HepG2 (cell line): Measurements from ENCODE around the gene GYS1. TPM values are rescaled to one million over a fixed set of nuclear protein-coding genes. Genes with fewer than 3 reads are reported as not detected.

Source experiments
- NONO ChIP-seq, 2 experiments: fragments of 450-650 bp in 1 of 2; sonication (generic) in 1 of 2; formaldehyde crosslinking in 1 of 2; IDR thresholded peaks in 1 of 2; conservative IDR thresholded peaks in 1 of 2; 2 replicates each; pipeline versions ENCODE4 v1.6.1 to v1.8.0; 2017 to 2022; ENCODE audit warnings: mild to moderate bottlenecking in 1 of 2, missing genetic modification reagents in 1 of 2, moderate library complexity in 1 of 2
- NR1H2 ChIP-seq: sonication (generic); formaldehyde crosslinking; IDR thresholded peaks from 2 replicates; pipeline ENCODE4 v1.8.1; 2022; ENCODE audit warnings: low read depth, missing genetic modification reagents, borderline replicate concordance
- POGZ ChIP-seq: sonication (generic); formaldehyde crosslinking; IDR thresholded peaks from 2 replicates; pipeline ENCODE4 v1.4.0; 2020; ENCODE audit warnings: mild to moderate bottlenecking, missing genetic modification reagents
- RAD21 ChIP-seq: fragments of 450-650 bp; formaldehyde crosslinking; IDR thresholded peaks from 2 replicates; pipeline ENCODE4 v1.5.0; 2020; ENCODE audit warnings: mild to moderate bottlenecking
- SAP130 ChIP-seq: IDR thresholded peaks from 2 replicates; pipeline ENCODE4 v1.6.1; 2016; ENCODE audit warnings: low read depth
- SRSF1 ChIP-seq: fragments of 200-400 bp; formaldehyde crosslinking; optimal IDR thresholded peaks from 2 replicates; pipeline ENCODE3; 2017; ENCODE audit warnings: mild to moderate bottlenecking, low read depth, low read length, moderate library complexity
- ZBTB20 ChIP-seq: sonication (generic); formaldehyde crosslinking; IDR thresholded peaks from 2 replicates; pipeline ENCODE4 v1.8.1; 2023; ENCODE audit warnings: missing genetic modification reagents, low read depth, mild to moderate bottlenecking, borderline replicate concordance
- ZNF160 ChIP-seq: sonication (generic); formaldehyde crosslinking; IDR thresholded peaks from 2 replicates; pipeline ENCODE4 v1.8.0; 2022; ENCODE audit warnings: mild to moderate bottlenecking, inconsistent platforms, missing genetic modification reagents
- ZNF205 ChIP-seq: IDR thresholded peaks from 2 replicates; pipeline ENCODE4 v1.6.1; 2018; ENCODE audit warnings: missing biosample characterization, missing genetic modification reagents
- ZNF75D ChIP-seq: sonication (generic); formaldehyde crosslinking; IDR thresholded peaks from 2 replicates; pipeline ENCODE4 v1.8.1; 2023; ENCODE audit warnings: missing genetic modification reagents, mild to moderate bottlenecking, borderline replicate concordance
- polyA plus RNA-seq, 8 experiments: library from polyadenylated mRNA; depleted of rRNA in 3 of 8; stranded (reverse) in 7 of 8; unstranded in 1 of 8; fragments of >200 nt; fragmentation: Illumina TruSeq in 4 of 8; extraction: Trizol in 4 of 8; gene quantifications; 2 replicates each; pipeline versions ENCODE4 v1.2.1 to v1.2.3, GENCODE V29; 2011 to 2016; ENCODE audit warnings: low read depth in 4 of 8, missing spikeins in 1 of 8, mixed read lengths in 1 of 8; ENCODE audit not compliant: insufficient read depth in 1 of 8
- total RNA-seq, 5 experiments: library from RNA; depleted of rRNA; stranded (reverse); fragments of >200 nt; fragmentation: Illumina TruSeq; extraction: Trizol; gene quantifications; 2 replicates each; pipeline ENCODE4 v1.2.3, GENCODE V29; 2016; ENCODE audit warnings: low read depth in 1 of 5
- TF ChIP-seq, protein P1 (sequence below), 2 experiments: sonication (generic) in 1 of 2; formaldehyde crosslinking in 1 of 2; IDR thresholded peaks; 2 replicates each; pipeline versions ENCODE4 v1.6.1 to v1.9.0; 2014 to 2022; ENCODE audit warnings: antibody characterized with exemption in 1 of 2, borderline replicate concordance in 1 of 2, inconsistent platforms in 1 of 2, low read depth in 1 of 2, missing genetic modification reagents in 1 of 2
- TF ChIP-seq, protein P2 (sequence below): IDR thresholded peaks from 2 replicates; pipeline ENCODE4 v1.6.1; 2012; ENCODE audit warnings: low read length, improper control_type of control experiment
- TF ChIP-seq, protein P3 (sequence below): sonication (generic); formaldehyde crosslinking; IDR thresholded peaks from 2 replicates; pipeline ENCODE4 v1.5.0; 2020; ENCODE audit warnings: mild to moderate bottlenecking, missing genetic modification reagents
- TF ChIP-seq, protein P4 (sequence below): sonication (generic); formaldehyde crosslinking; IDR thresholded peaks from 2 replicates; pipeline ENCODE4 v1.4.0; 2020; ENCODE audit warnings: low read depth, mild to moderate bottlenecking, missing genetic modification reagents

GYS1 gene
- total and polyA plus RNA-seq, 2 of the 13 experiments (the other 11 are each of a cell fraction or from before 2014, with no cell fraction given) = 18.4 to 42.1 TPM

DNA sequence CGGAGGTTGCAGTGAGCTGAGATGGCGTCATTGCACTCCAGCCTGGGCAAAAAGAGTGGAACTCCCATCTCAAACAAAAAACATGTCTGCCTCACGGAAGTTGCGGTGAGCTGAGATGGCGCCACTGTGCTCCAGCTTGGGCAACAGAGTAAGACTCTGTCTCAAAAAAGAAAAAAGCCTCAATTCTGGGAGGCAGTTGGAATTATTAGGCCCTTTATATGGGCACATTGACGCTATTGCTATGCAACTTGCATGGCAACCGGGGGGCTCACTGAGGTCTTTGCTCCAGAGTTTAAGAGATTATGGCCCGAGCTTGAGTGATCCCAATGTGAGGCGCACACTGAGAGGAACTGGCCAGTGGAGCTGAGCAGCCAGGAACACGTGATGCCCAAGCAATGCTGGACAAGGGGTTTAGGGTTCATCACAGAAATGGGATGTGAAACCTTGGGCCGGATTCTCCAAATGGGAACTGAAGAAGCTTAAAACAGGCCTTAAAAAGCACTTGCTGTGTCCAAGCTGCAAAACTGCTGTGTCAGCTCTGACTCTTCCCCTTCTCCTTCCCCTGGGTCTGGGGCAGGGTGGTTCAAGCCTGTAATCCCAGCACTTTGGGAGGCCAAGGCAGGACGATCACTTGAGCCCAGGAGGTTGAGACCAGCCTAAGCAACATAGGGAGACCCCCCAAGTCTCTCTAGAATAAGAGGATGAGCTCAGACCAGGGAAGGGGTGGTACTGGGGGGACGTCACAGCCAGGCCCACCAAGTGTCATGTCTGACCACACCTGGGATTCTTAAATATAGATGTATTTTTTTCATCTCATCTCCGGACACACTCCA is 25.5 kb downstream of the GYS1 start (continued):
- no peak for TF ChIP-seq NR1H2 (CRISPR knock-in tag)
- TF ChIP-seq ZNF75D (CRISPR knock-in tag) = no peak
- TF ChIP-seq, protein P1, sequence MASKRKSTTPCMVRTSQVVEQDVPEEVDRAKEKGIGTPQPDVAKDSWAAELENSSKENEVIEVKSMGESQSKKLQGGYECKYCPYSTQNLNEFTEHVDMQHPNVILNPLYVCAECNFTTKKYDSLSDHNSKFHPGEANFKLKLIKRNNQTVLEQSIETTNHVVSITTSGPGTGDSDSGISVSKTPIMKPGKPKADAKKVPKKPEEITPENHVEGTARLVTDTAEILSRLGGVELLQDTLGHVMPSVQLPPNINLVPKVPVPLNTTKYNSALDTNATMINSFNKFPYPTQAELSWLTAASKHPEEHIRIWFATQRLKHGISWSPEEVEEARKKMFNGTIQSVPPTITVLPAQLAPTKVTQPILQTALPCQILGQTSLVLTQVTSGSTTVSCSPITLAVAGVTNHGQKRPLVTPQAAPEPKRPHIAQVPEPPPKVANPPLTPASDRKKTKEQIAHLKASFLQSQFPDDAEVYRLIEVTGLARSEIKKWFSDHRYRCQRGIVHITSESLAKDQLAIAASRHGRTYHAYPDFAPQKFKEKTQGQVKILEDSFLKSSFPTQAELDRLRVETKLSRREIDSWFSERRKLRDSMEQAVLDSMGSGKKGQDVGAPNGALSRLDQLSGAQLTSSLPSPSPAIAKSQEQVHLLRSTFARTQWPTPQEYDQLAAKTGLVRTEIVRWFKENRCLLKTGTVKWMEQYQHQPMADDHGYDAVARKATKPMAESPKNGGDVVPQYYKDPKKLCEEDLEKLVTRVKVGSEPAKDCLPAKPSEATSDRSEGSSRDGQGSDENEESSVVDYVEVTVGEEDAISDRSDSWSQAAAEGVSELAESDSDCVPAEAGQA (IDR thresholded peaks at IDR 0.05; ENCODE audit: low read depth) = no peak
- TF ChIP-seq, protein P1 (CRISPR knock-in tag; IDR thresholded peaks at IDR 0.05; ENCODE audit: borderline replicate concordance) = peak; percentile 6; the same call in 1 of the 2 replicates
- TF ChIP-seq, protein P2, sequence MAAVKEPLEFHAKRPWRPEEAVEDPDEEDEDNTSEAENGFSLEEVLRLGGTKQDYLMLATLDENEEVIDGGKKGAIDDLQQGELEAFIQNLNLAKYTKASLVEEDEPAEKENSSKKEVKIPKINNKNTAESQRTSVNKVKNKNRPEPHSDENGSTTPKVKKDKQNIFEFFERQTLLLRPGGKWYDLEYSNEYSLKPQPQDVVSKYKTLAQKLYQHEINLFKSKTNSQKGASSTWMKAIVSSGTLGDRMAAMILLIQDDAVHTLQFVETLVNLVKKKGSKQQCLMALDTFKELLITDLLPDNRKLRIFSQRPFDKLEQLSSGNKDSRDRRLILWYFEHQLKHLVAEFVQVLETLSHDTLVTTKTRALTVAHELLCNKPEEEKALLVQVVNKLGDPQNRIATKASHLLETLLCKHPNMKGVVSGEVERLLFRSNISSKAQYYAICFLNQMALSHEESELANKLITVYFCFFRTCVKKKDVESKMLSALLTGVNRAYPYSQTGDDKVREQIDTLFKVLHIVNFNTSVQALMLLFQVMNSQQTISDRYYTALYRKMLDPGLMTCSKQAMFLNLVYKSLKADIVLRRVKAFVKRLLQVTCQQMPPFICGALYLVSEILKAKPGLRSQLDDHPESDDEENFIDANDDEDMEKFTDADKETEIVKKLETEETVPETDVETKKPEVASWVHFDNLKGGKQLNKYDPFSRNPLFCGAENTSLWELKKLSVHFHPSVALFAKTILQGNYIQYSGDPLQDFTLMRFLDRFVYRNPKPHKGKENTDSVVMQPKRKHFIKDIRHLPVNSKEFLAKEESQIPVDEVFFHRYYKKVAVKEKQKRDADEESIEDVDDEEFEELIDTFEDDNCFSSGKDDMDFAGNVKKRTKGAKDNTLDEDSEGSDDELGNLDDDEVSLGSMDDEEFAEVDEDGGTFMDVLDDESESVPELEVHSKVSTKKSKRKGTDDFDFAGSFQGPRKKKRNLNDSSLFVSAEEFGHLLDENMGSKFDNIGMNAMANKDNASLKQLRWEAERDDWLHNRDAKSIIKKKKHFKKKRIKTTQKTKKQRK = no peak
- no peak for TF ChIP-seq ZNF160 (CRISPR knock-in tag)
- TF ChIP-seq, protein P3, sequence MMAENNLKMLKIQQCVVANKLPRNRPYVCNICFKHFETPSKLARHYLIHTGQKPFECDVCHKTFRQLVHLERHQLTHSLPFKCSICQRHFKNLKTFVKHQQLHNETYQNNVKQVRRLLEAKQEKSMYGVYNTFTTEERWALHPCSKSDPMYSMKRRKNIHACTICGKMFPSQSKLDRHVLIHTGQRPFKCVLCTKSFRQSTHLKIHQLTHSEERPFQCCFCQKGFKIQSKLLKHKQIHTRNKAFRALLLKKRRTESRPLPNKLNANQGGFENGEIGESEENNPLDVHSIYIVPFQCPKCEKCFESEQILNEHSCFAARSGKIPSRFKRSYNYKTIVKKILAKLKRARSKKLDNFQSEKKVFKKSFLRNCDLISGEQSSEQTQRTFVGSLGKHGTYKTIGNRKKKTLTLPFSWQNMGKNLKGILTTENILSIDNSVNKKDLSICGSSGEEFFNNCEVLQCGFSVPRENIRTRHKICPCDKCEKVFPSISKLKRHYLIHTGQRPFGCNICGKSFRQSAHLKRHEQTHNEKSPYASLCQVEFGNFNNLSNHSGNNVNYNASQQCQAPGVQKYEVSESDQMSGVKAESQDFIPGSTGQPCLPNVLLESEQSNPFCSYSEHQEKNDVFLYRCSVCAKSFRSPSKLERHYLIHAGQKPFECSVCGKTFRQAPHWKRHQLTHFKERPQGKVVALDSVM (CRISPR knock-in tag) = peak; percentile 21; the same call in 1 of the 2 replicates
- no peak for TF ChIP-seq POGZ (CRISPR knock-in tag)
- no peak for TF ChIP-seq NONO (IDR thresholded peaks at IDR 0.05)
- TF ChIP-seq NONO (CRISPR knock-in tag; conservative IDR thresholded peaks at IDR 0.05) = peak; percentile 92
- TF ChIP-seq RAD21 (CRISPR knock-in tag) = peak; percentile 44; the same call in 1 of the 2 replicates
- peak; percentile 29 for TF ChIP-seq SRSF1
- TF ChIP-seq, protein P4, sequence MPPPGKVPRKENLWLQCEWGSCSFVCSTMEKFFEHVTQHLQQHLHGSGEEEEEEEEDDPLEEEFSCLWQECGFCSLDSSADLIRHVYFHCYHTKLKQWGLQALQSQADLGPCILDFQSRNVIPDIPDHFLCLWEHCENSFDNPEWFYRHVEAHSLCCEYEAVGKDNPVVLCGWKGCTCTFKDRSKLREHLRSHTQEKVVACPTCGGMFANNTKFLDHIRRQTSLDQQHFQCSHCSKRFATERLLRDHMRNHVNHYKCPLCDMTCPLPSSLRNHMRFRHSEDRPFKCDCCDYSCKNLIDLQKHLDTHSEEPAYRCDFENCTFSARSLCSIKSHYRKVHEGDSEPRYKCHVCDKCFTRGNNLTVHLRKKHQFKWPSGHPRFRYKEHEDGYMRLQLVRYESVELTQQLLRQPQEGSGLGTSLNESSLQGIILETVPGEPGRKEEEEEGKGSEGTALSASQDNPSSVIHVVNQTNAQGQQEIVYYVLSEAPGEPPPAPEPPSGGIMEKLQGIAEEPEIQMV = no peak
- no peak for TF ChIP-seq ZBTB20 (CRISPR knock-in tag)
- TF ChIP-seq ZNF205 (CRISPR knock-in tag) = no peak
- peak; percentile 56 for TF ChIP-seq SAP130
